Osteocyte (in vitro differentiated cells): ENCODE measurements around the gene POFUT2. TPM values are rescaled to one million over a fixed set of nuclear protein-coding genes. Genes with fewer than 3 reads are reported as not detected.

Source experiments
- DNase-seq: peaks from one replicate; pipeline ENCODE4 v3.0.0; 2021; ENCODE audit warnings: mixed read lengths; ENCODE audit not compliant: unreplicated experiment; ENCODE audit errors: extremely low spot score
- H3K27ac Mint-ChIP-seq: one replicate; pipeline ENCODE4 v1.8.0; 2021; ENCODE audit warnings: mild to moderate bottlenecking, mixed read lengths; ENCODE audit not compliant: unreplicated experiment
- H3K27me3 Mint-ChIP-seq: one replicate; pipeline ENCODE4 v1.8.0; 2021; ENCODE audit warnings: mixed read lengths; ENCODE audit not compliant: unreplicated experiment
- H3K36me3 Mint-ChIP-seq: one replicate; pipeline ENCODE4 v1.8.0; 2021; ENCODE audit warnings: mixed read lengths; ENCODE audit not compliant: unreplicated experiment
- H3K4me1 Mint-ChIP-seq: one replicate; pipeline ENCODE4 v1.8.0; 2021; ENCODE audit warnings: mixed read lengths; ENCODE audit not compliant: unreplicated experiment
- H3K4me3 Mint-ChIP-seq: one replicate; pipeline ENCODE4 v1.8.0; 2021; ENCODE audit warnings: mild to moderate bottlenecking, moderate library complexity, mixed read lengths; ENCODE audit not compliant: unreplicated experiment
- H3K9me3 Mint-ChIP-seq: one replicate; pipeline ENCODE4 v1.8.0; 2021; ENCODE audit warnings: mixed read lengths; ENCODE audit not compliant: unreplicated experiment
- total RNA-seq: library from RNA; stranded (reverse); gene quantifications from 2 replicates; pipeline ENCODE4 v1.2.1, GENCODE V29; 2021
- TF ChIP-seq, protein P1 (sequence below): fragments of 200-600 bp; sonication (generic); IDR thresholded peaks from 2 replicates; pipeline ENCODE4 v1.5.0; 2021; ENCODE audit warnings: antibody characterized with exemption, mild to moderate bottlenecking, moderate library complexity

Gene POFUT2
- total RNA-seq, 1 donor from 2014 or later: 62.7 TPM

DNA sequence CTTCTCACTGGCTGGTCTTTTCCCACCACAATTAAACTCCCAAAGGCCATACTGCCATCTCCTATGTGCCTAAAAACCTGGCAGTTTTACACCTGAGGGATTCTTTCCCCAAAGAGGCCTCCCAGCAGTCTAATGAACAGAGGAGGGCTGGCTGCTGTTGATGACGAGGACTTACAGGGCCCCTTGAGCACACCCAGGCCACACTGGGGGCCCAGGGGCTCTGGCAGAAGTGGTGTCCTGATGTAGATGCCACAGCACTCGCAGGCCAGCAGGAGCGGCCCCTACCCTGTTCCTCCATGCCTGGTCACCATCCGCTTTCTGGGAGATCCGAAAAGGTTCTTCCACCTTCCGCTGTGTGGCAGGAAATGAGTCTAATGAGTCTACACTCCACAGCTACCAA is 24.2 kb downstream of the POFUT2 start:
- no peaks in the 10 kb centered on the region for H3K27me3 Mint-ChIP-seq
- no peak overlapping the region for H3K4me3 Mint-ChIP-seq
- no peak overlapping the region for H3K27ac Mint-ChIP-seq
- H3K4me1 Mint-ChIP-seq: peaks cover 5% of the 10 kb centered on the region
- TF ChIP-seq, protein P1, sequence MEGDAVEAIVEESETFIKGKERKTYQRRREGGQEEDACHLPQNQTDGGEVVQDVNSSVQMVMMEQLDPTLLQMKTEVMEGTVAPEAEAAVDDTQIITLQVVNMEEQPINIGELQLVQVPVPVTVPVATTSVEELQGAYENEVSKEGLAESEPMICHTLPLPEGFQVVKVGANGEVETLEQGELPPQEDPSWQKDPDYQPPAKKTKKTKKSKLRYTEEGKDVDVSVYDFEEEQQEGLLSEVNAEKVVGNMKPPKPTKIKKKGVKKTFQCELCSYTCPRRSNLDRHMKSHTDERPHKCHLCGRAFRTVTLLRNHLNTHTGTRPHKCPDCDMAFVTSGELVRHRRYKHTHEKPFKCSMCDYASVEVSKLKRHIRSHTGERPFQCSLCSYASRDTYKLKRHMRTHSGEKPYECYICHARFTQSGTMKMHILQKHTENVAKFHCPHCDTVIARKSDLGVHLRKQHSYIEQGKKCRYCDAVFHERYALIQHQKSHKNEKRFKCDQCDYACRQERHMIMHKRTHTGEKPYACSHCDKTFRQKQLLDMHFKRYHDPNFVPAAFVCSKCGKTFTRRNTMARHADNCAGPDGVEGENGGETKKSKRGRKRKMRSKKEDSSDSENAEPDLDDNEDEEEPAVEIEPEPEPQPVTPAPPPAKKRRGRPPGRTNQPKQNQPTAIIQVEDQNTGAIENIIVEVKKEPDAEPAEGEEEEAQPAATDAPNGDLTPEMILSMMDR: no peak
- H3K9me3 Mint-ChIP-seq: no peaks in the 10 kb centered on the region
- peak; percentile 38 for DNase-seq
- peaks cover 37% of the 10 kb centered on the region for H3K36me3 Mint-ChIP-seq

DNA sequence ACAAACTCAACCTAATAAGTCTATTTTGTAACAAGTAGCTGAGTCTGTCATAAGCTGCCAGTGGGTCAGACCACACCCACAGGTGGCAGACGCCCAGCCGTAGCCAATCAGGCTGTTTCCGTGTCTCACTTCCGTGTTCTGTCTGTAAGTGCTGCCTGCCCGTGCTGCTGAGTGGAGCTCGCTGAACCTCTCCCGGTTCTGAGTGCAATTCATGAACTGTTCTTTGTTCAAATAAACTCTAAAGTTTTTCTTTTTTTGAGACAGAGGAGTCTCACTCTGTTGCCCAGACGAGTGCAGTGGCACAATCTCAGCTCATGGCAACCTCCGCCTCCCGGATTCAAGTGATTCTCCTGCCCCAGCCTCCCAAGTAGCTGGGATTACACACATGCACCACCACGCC is 25.1 kb downstream of the POFUT2 start:
- TF ChIP-seq, protein P1: no peak
- H3K27me3 Mint-ChIP-seq: no peaks in the 10 kb centered on the region
- H3K27ac Mint-ChIP-seq: no peak overlapping the region
- H3K4me1 Mint-ChIP-seq: peaks cover 5% of the 10 kb centered on the region
- H3K9me3 Mint-ChIP-seq: no peaks in the 10 kb centered on the region
- H3K4me3 Mint-ChIP-seq: no peak overlapping the region
- peak; percentile 69 for DNase-seq
- peaks cover 36% of the 10 kb centered on the region for H3K36me3 Mint-ChIP-seq

DNA sequence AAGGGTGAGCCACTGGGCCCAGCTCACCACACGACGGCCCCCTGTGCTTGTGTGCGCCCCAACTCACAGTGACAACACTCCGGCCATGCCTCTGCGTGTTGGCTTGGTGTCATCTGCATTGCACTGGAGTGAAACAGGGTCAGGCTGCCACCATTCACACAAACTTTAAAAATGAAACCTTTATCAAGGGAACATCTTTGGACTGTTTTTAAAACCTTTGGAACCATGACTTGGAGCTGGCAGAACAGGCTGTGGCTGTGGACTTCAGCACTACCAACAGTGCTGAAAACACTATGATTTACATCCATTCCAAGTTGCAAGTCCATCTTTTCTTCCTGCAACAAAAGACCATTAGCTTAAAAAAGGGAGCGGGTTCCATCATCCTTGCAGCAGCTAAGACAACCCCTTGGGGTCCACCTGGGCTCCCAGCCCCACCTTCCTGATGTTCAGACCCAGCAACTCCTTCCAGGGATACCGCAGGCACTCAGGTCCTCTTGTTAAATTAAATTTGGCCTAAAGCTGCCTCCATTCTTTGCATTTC is 25.6 kb downstream of the POFUT2 start:
- peaks cover 31% of the 10 kb centered on the region for H3K36me3 Mint-ChIP-seq
- no peaks in the 10 kb centered on the region for H3K9me3 Mint-ChIP-seq
- peak; percentile 70 for DNase-seq
- H3K4me3 Mint-ChIP-seq: no peak overlapping the region
- TF ChIP-seq, protein P1: no peak
- no peaks in the 10 kb centered on the region for H3K27me3 Mint-ChIP-seq
- H3K4me1 Mint-ChIP-seq: peaks cover 5% of the 10 kb centered on the region
- no peak overlapping the region for H3K27ac Mint-ChIP-seq

DNA sequence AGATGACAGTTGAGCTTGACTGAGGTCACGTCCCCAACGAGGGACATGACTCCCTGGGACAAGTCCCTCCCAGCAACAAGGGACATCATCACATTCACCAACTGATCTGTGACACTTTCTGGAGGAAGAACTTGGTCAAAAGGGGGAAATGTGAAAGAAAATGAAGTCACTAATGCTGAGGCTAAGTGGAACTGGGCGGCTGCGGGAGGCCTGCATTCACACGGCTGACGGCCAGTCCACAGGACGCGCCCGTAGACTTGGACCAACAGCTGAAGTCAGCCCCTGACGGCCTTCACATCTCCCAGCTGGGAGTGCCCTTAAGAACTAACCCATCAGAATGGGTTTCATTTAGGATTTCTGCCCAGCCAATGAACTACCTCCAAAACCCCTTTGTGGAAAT is 26.6 kb downstream of the POFUT2 start:
- no peak overlapping the region for H3K27ac Mint-ChIP-seq
- H3K4me3 Mint-ChIP-seq: no peak overlapping the region
- H3K36me3 Mint-ChIP-seq: peaks cover 26% of the 10 kb centered on the region
- TF ChIP-seq, protein P1: no peak
- peaks cover 5% of the 10 kb centered on the region for H3K4me1 Mint-ChIP-seq
- DNase-seq: peak; percentile 70
- no peaks in the 10 kb centered on the region for H3K9me3 Mint-ChIP-seq
- H3K27me3 Mint-ChIP-seq: no peaks in the 10 kb centered on the region

DNA sequence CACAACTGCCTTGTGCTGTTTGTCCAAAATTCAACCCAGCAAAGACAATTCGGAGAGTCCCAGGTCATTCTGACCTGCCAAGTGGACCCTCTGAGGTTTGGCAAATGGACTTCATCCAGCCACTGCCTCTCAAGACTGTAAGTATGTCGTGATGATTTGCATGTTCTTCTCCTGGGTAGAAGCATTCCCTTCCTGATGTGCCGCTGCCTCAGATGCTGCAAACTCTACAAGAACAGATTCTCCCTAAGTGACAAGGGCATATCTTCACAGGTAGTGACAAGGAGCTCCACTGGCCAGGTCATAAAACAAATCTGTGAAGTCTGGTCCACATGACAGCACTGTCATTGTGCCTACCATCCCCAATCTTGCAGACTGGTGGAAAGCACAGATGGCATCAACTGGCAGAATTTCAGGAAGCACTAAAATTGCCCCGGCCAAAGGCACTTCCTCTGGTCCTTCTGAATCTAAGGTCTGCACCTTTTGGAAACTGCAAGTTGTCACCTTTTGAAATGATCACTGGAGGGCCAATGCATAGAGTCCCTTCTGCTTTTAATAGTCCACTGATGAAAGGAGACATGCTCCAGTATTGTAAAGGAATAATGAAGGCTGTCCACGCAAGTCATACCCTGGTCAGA is 27.4 kb downstream of the POFUT2 start:
- H3K9me3 Mint-ChIP-seq: no peaks in the 10 kb centered on the region
- TF ChIP-seq, protein P1: no peak
- peaks cover 21% of the 10 kb centered on the region for H3K36me3 Mint-ChIP-seq
- no peak overlapping the region for H3K27ac Mint-ChIP-seq
- DNase-seq: peak; percentile 21
- peaks cover 5% of the 10 kb centered on the region for H3K4me1 Mint-ChIP-seq
- no peaks in the 10 kb centered on the region for H3K27me3 Mint-ChIP-seq
- H3K4me3 Mint-ChIP-seq: no peak overlapping the region
